GM18517 (cell line): ENCODE measurements around the gene DCTN3.

ENCODE experiments used
- ATAC-seq: cut with Tn5 transposase; IDR thresholded peaks from one replicate; pipeline ENCODE4 v1.9.1; 2021; ENCODE audit warnings: mild to moderate bottlenecking, moderate library complexity; ENCODE audit not compliant: unreplicated experiment

DCTN3 gene

DNA sequence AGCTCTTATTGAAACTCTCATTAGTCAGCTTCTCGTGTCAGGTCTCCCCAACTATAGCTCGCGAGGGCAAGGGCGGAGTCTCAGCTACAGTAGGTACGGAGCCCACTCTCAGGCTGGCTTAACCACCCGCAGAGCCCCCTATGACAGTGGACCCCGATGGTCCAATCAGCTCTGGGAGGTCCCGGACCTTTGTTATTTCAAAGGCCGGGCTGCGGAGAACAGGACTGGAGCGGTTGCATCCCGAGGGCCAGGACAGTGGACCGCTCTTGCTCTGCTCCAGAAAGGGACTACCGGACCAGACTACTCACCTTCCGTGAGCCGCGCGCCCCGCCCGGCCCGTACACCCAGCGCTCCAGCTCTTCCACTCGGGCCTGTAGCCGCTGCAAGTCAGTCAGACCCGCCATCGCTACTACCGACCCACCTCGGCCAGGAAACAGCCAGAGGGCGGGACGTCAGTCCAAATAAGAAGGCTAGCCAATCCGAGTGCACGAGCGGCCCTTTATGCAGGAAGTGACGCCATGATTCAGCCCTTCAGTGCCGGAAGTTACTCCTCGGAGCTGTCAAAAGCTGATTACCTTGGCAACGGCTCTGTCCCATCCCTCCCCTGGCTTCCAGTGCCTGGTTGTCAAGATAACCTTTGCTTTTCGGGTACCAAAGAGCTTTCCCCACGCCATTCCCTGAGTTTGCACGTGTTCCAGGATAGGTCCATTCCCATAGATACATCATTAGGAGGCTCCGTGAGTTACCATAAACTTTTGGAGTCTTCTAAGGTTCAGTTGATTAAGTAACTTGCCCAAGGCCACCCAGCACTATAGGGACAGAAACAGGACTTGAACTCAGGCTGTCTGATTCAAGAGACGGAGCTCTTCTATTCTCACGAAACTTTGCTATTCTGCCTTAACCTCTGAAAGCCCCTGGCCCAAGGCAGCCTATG lies at the start of gene DCTN3:
DCTN3 (minus strand) TSS at position 435 of the 934 bp plus-strand sequence; CDS start at position 404, 31 bp downstream.
- ATAC-seq, result peak; percentile 99

DNA sequence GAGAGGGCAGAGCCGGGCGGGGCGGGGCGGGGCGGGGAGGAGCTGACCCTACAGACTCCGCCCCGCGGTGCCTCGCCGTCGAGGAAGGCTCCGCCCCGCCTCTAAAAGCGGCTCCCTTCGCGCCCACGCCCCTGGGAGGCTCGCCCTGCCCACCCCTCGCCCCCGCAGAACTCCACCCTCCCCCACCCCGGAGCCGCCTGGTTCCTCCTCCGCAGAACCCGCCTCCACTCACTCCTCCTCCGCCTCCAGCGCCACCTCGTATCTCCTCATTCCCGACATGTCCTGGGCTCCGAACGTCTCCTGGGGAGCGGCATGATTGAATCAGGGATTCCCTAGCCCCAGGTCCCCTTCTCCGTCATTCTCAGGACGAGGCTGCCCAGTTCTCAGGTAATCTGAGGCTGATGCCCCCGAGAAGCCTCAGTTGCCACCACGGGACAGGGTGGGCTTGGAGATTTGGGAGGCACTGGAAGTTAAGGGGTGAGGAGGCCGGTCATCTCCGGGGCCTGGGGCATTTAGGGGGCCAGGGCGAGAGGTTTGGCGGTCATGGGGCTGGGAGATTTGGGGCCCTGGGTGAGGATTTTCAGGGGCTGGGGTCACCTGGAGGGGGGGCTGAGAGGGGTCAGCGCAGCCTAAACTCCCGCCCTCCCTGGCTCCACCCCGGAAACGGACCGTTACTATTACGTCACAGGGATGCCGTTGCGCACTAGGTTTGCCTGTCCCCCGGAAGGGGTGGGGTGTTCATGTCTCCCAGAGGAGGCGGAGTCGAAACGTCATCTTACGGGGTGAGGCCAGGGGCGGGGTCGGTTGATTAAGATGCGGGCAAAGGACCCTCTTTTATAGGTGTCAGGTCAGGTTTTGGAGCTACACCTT lies 45.3 kb upstream of the DCTN3 start:
- ATAC-seq, result peak; percentile 61

DNA sequence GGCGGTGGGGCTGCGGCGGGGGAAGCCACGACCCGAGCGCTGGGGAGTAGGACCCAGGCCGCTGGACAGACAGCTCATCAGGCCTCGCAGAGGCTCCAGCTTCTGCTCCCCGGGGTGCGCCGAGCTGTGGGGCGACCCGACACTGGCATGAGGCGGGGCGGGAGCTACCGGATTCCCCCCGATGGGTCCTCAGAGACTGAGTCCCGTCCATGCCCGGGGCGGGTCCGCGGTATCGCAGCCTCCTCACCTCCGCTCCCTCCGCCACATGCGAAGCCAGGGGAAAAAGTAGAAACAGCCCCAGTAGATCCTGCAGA lies 44.7 kb upstream of the DCTN3 start:
- ATAC-seq, result no peak

DNA sequence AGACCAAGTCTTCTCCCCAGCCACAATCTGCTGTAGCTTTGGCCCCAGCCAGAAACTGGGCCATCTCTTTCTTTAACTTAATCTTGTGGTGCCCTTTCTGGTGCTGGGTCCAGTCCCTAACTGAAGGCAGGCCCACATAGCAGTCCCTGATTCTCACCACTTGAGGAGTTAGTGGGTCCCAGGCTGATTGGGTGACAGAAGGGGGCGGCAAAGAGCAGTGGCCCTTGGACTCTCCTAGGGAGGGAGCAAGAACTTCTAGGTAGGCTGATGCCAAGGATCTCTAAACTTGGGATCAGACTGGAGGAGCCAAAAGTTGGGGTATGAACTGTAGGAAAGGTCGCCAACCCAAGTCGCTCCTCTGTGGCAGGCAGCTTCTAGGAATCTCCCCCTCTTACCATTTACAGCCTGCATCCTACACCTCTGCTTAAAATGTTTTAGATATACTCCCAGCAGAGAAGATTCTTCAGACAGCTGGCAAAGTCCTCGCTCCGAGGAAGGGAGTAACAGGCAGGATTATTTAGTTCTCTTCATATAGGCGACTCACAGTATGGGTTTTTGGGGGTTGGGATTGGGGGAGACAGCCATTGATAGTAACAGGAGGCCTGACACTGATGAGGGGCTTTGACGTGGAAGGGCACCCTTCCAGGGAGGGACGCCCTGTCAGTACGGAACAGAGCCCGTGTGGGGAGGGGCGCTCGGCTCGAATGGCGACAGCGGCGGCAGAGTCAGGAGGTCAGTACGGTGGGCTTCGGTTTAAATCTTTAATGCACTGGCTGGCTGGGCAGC lies 44.2 kb upstream of the DCTN3 start:
- peak; percentile 50 for ATAC-seq

DNA sequence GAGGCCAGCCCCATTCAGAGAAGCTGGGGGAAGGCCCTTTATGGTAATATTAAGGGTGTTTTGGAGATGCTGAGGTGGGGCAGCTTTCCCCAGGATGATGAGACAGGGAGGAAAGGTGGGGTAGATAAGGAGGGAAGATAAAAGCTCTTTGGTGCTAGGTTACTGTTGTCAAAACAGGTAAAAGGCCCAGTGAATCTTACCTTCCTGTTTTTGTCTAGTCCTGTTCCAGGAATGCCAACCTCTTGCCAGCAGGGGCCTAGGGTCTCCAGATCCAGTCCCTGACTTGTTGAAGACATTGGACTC lies 43.0 kb upstream of the DCTN3 start:
- no peak for ATAC-seq

DNA sequence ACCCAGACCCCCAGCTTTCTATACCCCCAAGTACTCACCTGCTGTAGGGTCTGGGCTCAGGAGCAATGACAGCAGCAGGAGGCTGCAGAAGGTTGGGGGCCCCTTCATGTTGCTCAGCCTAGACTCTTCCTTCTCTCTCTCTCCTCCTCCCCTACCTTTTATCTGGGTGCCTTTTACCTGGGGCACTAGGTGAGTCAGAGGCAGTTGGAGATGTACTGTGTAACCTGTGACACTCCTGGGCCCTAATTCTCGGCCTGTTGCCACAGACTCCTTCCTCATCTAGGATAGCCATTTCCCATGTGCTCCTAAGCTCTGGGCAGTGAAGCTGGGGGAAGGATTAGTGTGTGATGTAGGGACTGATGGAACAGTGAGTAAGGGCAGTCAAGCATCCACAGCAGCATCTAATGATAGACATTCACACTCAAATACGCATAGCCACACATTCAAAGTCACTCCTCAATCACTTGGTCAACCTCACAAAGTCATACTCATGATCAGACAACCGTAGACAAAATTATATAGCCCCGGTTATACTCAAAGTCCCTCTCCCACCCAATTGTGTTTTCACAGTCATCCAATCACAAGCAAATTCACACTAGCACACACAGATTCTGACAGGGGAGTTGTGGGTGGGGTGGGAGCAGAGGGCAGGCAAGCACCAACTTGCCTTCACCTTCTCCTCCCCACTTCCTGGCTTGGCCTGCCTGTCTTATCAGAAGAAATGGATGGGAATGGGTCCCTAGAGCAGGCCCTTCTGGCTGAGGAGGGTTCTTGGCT lies 42.4 kb upstream of the DCTN3 start, which contains the start of gene CCL27:
CCL27 (minus strand) TSS at position 132 of the 777 bp plus-strand sequence; CDS start at position 108, 24 bp downstream.
- ATAC-seq, result no peak

DNA sequence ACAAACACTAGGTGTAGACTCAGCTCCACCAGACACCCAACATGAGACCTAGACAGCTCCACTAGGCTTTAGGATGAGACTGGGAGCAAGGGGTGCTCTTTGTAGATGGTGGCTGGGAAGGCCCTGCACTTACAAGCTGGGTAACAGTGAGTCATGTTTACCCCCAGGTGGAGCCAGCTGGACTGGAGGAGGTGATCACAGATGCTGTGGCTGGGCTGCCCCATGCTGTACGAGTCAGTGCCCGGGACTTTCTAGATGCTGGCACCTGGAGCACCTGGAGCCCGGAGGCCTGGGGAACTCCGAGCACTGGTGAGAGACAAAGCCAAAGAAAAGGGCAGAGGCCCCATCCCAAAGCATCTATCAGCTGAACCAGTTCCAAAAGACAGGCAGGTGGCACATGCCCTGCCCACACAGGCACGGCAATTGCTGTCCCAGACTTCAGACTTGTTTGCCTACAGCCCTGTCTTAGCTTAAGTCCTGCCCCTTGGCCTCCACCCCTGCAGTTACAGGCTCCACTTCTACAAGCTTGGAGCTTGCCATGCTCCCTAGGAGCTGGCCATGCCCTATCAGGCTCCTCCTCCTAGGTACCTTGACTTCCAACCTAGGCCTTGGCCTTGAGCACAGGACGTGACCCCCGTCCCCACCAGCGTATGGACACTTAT lies 39.4 kb upstream of the DCTN3 start:
- no peak for ATAC-seq

DNA sequence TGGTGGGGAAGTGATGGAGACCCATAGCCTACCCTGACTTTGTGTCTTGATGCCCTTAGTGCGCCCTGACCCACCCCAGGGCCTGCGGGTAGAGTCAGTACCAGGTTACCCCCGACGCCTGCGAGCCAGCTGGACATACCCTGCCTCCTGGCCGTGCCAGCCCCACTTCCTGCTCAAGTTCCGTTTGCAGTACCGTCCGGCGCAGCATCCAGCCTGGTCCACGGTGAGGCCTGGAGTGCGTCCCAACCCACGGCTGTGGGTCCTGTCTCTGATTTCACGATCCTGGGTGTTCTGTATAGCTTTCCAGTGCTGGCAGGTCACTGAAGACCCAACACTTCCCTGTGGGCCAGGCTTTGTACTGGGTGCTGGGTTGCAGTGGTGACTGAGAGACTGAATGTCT lies 38.2 kb upstream of the DCTN3 start:
- ATAC-seq, result no peak

DNA sequence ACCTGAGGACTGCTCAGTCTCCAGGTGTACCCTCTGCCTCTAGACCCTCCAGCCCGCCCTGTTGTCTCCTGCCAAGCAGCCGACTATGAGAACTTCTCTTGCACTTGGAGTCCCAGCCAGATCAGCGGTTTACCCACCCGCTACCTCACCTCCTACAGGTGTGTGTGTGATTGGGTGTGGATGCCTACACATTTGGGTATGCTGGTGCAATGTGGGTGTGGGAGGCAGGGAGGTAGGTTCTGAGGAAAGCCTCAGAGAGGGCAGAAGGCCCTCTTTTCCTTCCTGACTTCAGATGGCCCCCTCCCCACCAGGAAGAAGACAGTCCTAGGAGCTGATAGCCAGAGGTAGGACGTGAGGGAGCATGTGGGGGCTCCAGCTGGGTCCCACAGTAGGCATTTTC lies 36.7 kb upstream of the DCTN3 start:
- ATAC-seq, result no peak

DNA sequence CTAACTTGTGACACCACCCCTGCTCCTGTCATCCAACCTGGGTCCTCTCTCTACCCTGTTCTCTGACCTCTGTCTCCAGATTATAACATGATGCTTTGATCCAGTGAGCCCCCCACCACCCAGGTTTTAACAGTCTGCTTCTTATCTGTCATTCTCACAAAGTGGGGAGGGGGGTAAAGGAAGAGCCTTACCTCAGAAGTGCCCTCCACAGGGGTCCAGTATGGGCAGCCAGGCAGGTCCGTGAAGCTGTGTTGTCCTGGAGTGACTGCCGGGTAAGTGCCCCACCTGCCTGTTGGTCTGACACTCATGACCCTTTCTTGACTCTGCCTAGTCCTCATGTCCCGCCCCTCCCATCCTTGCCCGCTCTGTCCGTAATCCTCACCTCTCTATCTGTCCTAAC lies 35.1 kb upstream of the DCTN3 start:
- no peak for ATAC-seq

DNA sequence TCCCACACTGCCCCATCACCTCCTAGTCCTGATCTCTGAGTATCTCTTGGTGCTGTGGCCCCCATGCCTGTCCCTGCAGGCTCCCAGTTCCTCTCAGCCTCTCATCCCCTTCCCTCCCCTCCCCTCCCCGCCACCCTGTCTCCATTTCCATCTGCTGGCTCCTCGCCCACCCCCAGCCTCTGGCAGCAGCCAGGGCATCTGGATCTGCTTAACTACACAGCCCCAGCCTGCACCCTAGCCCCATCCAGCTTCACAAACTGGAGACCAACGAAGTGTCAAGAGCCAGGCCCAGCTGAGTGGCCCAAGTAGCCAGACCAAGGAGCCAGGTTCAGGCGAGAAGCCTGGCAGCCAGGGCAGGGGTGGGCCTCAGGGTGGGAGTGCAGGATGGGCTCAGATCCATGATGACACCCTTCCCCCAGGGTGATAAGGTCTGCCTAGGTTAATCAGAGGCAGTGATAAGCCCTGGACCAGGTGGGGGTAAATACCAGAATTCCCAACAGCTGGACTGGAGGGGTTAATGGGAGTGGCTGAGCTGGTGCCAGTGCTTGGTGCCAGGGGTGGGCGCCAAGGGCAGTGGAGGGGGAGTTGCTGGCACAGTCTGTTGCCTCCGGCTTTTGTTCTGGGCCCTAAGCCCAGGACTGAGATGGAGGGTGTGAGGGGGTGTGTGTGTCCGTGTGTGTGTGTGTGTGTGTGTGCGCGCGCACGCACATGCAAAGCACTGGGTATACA lies 34.2 kb upstream of the DCTN3 start:
- no peak for ATAC-seq

DNA sequence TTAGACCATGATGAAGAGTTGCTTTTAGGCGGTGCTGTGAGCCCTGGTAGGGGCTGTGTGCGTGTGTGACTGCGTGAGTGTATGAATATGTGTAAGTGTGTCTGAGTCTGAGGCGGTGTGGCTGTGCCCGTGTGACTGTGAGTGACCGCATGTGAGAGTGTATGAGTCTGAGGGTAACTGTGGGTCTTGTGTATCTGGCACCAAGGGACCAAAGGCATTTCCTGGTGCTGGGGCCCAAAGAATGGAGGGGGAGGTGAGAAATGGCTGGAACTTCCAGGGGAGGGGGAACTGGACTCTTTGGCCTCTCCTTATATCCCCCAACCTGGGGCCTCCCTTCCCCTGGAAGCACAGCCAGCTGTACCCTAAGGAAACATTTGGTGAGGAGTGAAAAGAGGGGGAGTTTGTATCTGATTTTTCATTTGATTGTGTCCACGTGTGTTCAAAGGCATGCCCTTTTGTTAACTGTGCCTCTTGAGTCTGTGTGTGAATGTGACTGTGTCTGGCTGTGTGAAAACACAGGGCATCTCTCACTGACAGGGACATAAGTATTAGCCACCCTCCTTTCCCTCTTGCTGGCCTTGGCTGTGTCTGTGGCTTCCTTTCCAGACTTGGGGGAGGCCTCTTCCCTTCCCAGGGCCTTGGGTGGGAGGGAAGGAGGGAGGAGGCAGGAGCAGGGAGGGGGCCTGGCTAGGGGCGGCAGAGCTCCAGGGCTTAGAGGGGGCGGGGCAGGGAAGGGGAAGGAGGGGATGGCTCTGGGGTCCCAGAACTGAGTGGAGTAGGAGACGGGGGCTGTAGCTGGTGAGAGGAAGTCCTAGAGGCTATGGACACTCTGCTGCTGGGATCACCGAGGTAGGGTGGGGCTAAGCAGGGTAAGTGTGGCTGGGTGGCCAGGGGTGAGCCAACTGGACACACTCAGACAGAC lies 33.1 kb upstream of the DCTN3 start:
- no peak for ATAC-seq

DNA sequence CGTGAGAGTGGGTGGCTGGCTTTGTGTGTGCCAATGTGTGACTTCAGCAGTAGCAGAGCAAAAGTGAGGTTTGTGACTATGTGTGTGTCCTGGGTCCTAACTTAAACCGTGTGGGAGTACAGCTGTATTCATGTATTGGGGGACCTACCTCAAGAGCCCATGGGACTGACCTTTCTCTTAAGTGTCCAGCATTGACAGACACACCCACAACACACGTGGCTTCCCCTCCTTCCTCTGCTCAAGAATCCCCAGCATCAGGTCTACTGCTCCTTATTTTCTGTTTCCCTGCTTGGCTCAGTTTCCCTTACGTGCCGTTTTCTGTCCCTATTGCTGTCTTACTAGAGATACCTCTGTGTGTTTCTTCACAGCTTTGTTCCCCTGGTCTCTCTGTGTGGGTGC lies 32.3 kb upstream of the DCTN3 start:
- ATAC-seq, result no peak

DNA sequence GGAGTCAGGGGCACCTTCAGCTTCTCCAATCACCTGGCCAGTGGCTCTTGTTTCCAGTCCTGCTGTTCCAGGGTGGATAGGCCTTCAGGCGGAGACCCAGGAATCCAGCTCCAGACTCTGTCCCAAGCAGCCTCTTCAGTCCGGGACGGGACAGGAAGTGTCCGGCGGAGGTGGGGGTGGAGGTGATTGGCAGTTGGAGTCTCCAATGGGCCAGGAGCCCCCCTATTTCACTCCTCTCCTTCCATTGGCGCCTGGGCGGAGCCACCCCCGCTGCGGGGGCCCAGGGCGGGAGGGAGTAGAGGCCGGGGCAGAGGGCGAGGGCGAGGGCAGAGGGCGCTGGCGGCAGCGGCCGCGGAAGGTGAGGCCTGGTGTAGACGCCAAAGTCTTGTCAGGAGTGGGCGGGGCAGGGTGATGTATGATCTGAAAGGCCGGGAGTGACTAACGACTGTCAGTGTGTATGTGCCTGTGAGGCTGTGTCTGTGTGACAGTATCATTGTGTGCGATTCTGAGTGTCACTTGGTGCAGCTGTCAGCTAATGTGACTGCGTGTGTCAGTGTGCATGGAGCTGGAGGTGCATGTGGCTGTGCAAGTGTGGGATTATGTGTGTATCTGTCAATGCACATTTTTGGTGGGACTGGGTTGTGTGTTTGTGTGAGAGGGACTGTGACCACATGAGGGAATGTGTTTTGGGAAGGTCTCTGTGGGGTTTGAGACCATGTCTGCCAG lies 31.7 kb upstream of the DCTN3 start, which contains the start of gene IL11RA:
IL11RA (plus strand) TSS at position 310 of the 726 bp plus-strand sequence. CDS start 3,033 bp downstream, outside the sequence.
- ATAC-seq, result no peak

DNA sequence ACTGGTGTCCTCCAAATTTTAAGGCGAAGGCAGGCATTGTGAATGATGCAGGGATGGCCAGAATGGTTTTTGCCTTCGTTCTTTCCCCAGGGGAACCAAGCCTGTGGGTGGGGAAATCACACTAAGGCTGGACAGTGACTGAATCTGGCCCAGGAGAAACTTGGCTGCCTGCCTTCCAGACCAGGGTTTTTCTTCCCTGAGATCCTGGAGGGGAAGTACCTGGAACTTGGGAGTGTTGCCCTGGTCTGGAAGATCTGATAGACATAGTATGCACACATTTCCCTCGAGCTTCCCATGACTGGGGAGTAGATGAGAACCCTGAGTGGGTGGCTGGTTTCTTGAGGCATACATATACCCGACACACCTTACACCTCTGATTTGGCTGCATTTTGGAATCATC lies 31.0 kb upstream of the DCTN3 start:
- no peak for ATAC-seq

DNA sequence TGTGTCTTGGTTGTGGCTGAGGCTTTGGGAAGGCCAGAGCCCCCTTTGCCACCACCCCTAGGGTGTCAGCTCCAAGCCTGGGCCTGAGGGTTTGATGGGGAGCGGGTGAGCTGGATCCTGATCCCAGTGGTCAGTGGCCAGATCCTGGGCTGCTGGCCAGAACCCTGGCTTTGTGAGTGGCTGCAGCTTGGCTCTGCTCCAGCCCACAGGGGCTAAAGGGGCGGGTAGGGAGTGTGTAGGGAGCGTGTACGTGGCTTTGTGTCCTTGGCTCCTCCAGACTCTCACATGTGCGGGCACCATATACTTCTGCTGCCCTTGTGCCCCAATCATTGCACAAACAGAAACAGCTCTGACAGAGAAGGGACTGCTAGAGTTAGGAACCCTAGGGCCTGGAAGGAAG lies 30.5 kb upstream of the DCTN3 start:
- no peak for ATAC-seq

DNA sequence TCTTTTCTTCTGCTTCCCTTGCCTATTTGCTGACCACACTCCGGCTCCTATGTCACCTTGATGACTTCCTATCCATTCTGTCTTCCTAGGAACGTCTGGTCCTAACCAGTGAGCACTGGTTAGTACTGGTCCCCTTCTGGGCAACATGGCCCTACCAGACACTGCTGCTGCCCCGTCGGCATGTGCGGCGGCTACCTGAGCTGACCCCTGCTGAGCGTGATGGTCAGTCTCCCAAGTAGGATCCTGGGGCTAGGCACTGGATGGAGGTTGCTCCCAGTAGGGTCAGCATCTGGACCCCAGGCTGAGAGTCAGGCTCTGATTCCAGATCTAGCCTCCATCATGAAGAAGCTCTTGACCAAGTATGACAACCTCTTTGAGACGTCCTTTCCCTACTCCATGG lies 28.4 kb upstream of the DCTN3 start:
- no peak for ATAC-seq
